ENCODE measurements around the gene GGTLC2. TPM values are rescaled to one million over a fixed set of nuclear protein-coding genes. Genes with fewer than 3 reads are reported as not detected.

The GGTLC2 gene
- total RNA-seq, 1 donor from 2014 or later = not detected

DNA sequence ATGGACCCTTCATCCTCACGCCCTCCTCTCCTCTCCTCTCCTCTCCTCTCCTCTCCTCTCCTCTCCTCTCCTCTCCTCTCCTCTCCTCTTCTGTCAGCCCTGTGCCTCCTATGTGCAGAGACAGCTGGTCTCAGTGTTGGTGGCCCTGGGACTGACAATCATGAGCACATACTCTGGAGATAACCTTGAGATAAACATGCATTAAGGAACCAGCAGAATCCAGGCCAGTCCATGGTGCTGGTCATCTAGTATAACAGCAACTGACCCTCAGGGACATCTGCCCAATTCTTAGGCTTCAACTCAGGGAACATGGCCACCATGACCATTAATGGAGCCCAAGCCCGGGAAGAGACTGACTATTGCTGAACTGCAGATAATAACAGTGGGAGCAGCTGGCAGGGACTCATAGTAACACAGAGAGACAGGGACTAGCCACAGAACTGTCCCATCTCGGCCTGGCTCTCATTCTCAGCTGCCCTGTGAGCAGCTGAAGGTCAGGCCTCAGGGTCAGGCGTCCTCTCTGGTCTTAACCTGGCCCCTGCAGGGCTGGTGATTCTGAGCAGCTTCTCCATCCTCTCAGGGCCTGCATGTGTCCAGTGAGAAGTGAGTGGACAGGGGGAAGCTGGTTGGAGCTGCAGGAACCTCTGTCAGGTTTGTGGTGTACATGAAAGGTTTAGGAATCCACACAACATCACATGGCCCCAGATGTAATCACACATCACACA lies 45.4 kb downstream of the GGTLC2 start:
- peak; percentile 80 for DNase-seq (ENCODE audit: low read depth)

DNA sequence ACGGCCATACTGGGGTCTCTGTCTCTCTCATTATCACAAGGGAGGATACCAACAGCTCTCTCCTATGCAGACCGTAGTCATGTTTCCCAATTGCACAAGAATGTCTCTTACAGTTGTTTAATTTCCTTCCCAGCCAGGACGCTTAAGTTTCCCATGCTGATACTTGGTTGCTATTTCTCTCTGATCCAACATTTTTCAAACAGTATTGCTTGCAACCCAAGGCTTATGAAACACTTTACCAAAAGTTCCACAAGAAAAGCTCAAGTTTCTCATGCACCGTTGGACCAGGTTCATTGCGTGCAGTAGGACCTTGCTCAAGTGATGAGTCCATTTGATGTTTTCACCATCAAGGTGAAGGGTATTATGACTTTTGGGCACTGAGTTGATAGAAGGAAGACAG lies 46.6 kb downstream of the GGTLC2 start:
- no peak for DNase-seq (ENCODE audit: low read depth)

DNA sequence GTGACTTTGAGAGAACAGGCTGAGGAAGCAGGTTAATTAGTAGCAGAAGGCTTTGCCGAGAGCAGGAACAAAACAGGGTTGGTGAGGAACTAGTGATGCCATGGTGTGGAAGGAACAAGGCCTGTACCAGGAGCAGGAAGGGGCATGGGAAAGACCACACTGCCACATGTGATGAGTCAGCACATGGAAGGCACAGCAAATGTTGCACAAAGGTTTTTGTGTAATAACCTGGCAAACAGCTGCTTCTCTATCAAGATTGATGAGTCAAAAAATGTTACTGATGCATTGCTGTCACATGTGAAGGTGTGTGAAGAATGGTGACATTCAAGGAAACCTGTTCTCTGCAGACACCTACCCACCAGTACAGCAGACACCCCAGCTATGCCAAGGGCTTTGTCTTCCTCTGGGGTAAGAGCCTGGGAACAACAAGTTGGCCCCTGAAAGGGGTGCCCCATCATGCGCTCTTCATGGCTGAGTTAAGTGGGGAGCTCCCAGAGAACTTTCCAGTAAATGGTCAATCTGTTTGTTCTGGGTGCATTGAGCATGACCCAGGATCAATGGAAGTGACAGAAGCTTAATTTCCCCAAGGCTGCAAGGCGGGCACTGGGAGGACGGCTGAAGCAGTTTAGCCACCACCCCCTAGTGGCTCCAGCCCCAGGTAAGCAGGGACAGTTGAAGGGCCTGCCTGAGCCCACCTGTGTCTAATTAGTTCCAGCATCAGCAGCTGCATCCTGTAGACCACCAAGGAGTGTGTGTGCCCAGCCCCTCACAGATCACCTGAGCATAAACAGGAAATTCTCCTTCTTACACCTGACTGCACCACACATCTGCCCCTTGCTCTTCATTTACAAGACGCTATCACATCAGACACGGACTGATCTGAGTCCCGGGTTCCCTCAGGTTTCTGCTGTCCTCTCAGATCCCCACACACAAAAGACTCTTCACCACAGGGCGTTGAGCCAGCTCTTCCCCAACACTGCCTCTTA lies 47.6 kb downstream of the GGTLC2 start:
- peak; percentile 12 for DNase-seq (ENCODE audit: low read depth)

DNA sequence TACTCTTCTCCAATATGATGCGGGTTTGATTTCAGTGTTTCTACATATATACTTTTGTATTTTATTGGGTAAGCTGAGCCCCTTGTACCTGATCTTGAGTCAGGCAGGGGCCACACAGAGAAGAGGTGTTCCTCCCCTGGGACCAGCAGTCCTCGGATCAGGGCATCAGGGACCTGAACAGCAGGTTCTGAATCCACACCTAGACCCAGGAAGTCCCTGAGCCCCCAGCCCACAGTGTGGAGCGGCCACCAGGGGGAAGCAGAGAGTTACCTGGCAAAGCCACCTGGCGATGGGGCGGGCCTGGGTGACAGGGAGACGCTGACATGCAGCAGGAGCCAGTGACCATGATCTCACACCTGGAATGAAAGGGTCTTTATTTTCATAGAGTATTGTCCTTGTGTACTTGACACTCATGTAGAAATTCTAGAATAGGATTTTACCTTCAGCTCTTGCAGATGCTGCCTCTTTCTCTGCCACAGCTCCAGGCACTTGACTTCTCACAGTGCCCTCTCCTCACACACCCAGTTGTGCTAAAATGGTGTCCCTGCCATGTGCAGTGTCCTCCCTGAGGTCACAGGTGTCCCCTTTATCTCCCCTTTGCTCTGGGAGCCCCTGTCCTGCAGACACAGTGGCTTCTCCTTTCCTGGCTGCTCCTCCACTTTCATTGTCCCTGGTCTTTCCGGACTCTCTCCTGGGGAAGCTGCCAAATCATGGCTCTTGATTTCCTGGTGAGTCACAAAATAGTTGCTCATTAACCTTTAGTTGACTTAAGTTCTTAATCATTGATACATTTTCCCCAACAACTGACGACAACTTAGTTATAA lies 48.5 kb downstream of the GGTLC2 start:
- DNase-seq (ENCODE audit: low read depth) = no peak

DNA sequence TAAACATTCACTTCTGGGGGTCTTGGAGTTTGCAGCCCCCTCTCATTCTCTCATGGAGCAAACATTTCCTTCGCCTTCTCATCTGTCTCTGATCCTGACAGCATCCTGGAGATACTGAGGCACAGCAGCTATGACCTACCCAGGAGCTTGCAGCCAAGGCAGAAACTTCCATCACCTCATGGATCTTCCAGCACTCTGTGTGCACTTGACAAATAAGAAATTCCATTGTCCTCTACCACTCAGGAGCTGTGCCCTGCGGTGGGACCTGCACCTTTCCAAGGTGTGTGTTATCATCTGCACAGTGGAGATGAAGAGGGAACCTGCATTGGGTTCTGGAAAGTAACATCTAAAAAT lies 49.1 kb downstream of the GGTLC2 start:
- DNase-seq (ENCODE audit: low read depth) = no peak

DNA sequence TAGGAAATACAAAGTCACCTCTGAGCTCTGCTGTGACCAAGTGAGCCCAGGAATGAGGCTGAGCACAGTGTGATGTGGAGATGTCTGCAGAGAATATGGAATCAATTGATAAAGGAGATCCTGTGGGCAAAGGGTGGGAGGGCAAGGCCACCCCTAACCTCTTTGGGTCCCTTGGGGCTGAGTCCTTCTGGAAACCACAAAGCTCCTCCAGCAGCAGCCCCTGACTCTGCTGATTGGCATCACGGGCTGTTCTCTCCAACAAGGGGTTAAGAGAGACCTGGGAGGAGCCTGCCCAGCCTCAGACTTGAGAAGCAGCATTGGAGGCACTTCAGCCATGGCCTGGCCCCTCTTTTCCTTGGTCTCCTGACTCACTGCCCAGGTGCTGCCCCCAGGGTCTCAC lies 49.7 kb downstream of the GGTLC2 start:
- no peak for DNase-seq (ENCODE audit: low read depth)

DNA sequence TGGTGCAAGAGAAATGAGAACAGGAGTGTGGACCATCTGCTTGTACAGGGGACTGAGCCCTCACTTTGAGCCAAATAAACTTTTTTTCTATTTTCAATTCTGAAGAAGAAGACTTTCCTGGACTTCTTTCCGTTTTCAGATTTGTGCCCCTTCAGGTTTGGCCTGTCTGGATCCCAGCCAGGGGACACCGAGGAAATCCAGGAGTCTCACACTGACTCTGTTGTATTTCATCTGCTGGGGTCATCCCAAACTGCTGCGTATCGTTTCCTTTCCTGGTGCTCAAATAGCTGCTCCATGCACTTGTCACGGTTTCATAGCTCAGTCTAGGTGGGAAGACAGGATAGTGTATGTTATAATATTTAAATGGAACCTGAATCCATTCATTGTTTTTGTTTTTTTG lies 51.7 kb downstream of the GGTLC2 start:
- DNase-seq (ENCODE audit: low read depth) = no peak

Other genes starting within 250 kb of the GGTLC2 start
- gene ZNF280B, start 135.9 kb upstream of the GGTLC2 start, total RNA-seq = 3.6 and 7.3 TPM in 2 replicates
- gene ZNF280A, start 124.3 kb upstream of the GGTLC2 start, total RNA-seq = not detected in 2 replicates
- gene PRAME, start 85.3 kb upstream of the GGTLC2 start, total RNA-seq = not detected in 2 replicates
- not detected in 2 replicates for gene IGLL5, start 243.2 kb downstream of the GGTLC2 start, total RNA-seq

Measured in myocyte (in vitro differentiated cells).